BJ (cell line): ENCODE results near the gene KCNIP4. TPM values are rescaled to one million over a fixed set of nuclear protein-coding genes. Genes with fewer than 3 reads are reported as not detected.

Experiments
- CTCF ChIA-PET: fragments of 350-600 bp; formaldehyde crosslinking; extraction: SDS; loops from one replicate; lab custom pipeline; 2021; ENCODE audit warnings: antibody characterized with exemption, inconsistent platforms; lab: Yijun Ruan, JAX
- POLR2A ChIA-PET: fragments of 300-600 bp; sonication (Branson Sonifier 250); formaldehyde crosslinking; extraction: SDS; loops from one replicate; lab custom pipeline; 2021; ENCODE audit warnings: antibody characterized with exemption; lab: Charles Lee
- DNase-seq: peaks from one replicate; pipeline ENCODE4 v3.0.0-alpha.2; 2011; ENCODE audit warnings: low read depth
- H3K27me3 ChIP-seq: 2 replicates; pipeline ENCODE4 v1.6.0; 2011; ENCODE audit warnings: low read length; ENCODE audit not compliant: control insufficient read depth, insufficient read depth
- H3K36me3 ChIP-seq: 2 replicates; pipeline ENCODE4 v1.5.1; 2011; ENCODE audit warnings: low read length; ENCODE audit not compliant: control insufficient read depth, insufficient read depth
- H3K4me3 ChIP-seq: 2 replicates; pipeline ENCODE4 v1.5.1; 2011; ENCODE audit warnings: low read depth, mild to moderate bottlenecking, control low read depth, low read length
- CTCF ChIP-seq: IDR thresholded peaks from 2 replicates; pipeline ENCODE4 v1.5.1; 2011; ENCODE audit warnings: low read depth, mild to moderate bottlenecking, control low read depth, inconsistent platforms, low read length, moderate library complexity; ENCODE audit not compliant: insufficient read depth
- polyA plus RNA-seq: library from polyadenylated mRNA; depleted of rRNA; stranded (reverse); fragments of >200 nt; gene quantifications from 2 replicates; pipeline ENCODE4 v1.2.3, GENCODE V29; 2011

The KCNIP4 gene
- polyA plus RNA-seq, 1 experiment: not detected

GRCh38 chr4:21664355-21664754 lies 284.2 kb downstream of the KCNIP4 start:
- ChIA-PET CTCF (no interaction called here), POLR2A (no interaction called here)
- no peak for TF ChIP-seq CTCF
- no peak for DNase-seq
- H3K27me3 ChIP-seq: no peaks in the 10 kb centered on the region; the same call in 1 of the 2 replicates
- no peak overlapping the region for H3K4me3 ChIP-seq
- no peaks in the 10 kb centered on the region for H3K36me3 ChIP-seq

DNA sequence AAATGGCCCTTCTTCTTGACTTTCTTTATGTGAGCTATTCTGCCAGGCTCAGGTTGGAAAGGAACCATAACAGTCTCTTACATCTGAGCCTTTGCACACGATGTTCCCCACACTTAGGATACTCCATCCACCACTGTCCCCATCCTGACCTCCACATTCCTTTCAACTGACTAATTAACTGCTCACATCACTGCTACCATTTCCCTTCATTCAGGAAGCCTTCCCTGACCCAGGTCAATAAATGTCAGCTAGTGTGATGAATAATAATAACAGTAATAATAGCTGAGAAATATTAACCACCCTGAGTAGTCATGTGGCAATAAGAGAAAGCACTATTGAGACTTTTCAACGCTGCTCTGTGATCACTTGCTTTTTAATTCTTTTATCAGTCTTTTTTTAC lies 291.7 kb downstream of the KCNIP4 start:
- CTCF ChIA-PET: no interaction called here
- Histone ChIP-seq H3K27me3 (no peaks in the 10 kb centered on the region; the same call in 1 of the 2 replicates), H3K4me3 (no peak overlapping the region), H3K36me3 (no peaks in the 10 kb centered on the region)
- POLR2A ChIA-PET: no interaction called here
- TF ChIP-seq CTCF: no peak
- DNase-seq: peak; percentile 27

DNA sequence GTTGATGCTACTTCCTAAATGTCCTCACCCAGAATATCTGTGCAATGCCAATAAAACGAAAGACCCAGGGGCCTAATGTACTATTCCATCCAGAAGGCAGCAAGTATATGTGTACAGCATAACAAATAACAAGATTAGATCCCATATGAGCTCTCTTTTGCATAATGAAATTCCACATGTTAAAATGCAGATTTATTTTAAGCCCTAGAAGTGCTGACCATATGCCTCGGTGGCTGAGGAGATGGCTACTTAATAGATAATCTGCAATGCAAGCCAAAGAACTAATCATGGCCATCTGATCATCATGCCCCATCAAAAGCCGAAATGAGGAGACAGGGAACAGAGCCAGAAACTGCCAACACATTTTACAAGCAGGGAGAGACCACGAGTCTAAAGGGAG lies 293.5 kb downstream of the KCNIP4 start:
- H3K27me3 ChIP-seq: no peaks in the 10 kb centered on the region
- no peak overlapping the region for H3K4me3 ChIP-seq
- no peak for TF ChIP-seq CTCF
- ChIA-PET CTCF (interaction anchor here (1.1 kb wide), 1 partner anchor 113 kb away, joined by 3 read pairs; no protein-coding TSS in a partner anchor), POLR2A (no interaction called here)
- no peaks in the 10 kb centered on the region for H3K36me3 ChIP-seq
- DNase-seq: no peak

- H3K36me3 ChIP-seq: no peaks in the 10 kb centered on the region
- ChIA-PET CTCF (no interaction called here), POLR2A (no interaction called here)
- no peak for DNase-seq
- TF ChIP-seq CTCF: no peak
- no peaks in the 10 kb centered on the region for H3K27me3 ChIP-seq
- no peak overlapping the region for H3K4me3 ChIP-seq
Measured at GRCh38 chr4:21652508-21653231, 295.9 kb downstream of the KCNIP4 start.

DNA sequence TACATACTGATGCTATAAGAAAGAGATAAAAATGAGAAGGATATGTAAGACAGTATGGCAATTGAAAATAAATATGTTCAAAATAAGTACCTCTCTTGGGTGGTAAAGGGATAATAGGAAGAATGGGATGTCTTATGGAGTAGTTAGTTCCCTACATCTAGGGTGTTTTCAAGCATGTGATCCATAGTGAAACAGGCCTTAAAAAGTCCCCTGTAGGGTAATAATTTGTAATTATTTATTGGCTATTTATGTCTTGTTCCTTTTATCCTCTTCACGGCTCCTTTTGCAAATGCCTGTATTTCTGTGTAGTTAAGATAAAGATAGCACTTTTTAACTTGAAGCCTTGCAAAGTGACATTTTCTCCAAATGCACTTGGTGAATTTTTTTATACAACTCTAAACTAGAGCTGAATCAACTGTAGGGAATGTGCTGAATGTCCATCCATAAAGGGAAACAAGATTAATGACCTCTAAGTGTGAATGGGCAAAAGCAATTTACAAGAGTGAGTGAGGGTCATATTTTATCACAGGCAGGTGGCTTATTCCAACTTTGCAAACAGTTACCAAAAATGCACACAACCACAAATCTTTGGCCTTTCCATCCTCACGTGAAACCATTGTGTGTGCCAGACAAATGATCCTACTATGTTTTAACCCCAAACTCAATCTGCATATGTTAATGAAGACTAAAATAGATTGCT lies 299.0 kb downstream of the KCNIP4 start:
- Histone ChIP-seq H3K36me3 (no peaks in the 10 kb centered on the region), H3K27me3 (no peaks in the 10 kb centered on the region), H3K4me3 (no peak overlapping the region)
- ChIA-PET CTCF (no interaction called here), POLR2A (no interaction called here)
- TF ChIP-seq CTCF: no peak
- no peak for DNase-seq
